GM19438 (cell line): Measurements from ENCODE around the gene ATP9A.
"Not testable (repeated sequence)": the region's sequence is repeated elsewhere in the genome, so short reads cannot be mapped to it uniquely, and the experiment has no call there.

Experiments used
- ATAC-seq: cut with Tn5 transposase; IDR thresholded peaks from one replicate; pipeline ENCODE4 v1.9.1; 2021; ENCODE audit warnings: low read depth; ENCODE audit not compliant: unreplicated experiment

Gene ATP9A

GRCh38 chr20:51732096-51732791 lies 35.9 kb downstream of the ATP9A start:
- ATAC-seq = no peak

GRCh38 chr20:51731731-51732095 lies 36.5 kb downstream of the ATP9A start:
- ATAC-seq = no peak

- ATAC-seq = no peak
These were observed 38.4 kb downstream of the ATP9A start for GRCh38 chr20:51729771-51730170.

- ATAC-seq = no peak
These were observed 39.5 kb downstream of the ATP9A start for GRCh38 chr20:51728737-51729136.

GRCh38 chr20:51727872-51728271 lies 40.3 kb downstream of the ATP9A start:
- ATAC-seq = no peak

GRCh38 chr20:51725584-51726176 lies 42.5 kb downstream of the ATP9A start:
- no peak for ATAC-seq

GRCh38 chr20:51723026-51723425 lies 45.2 kb downstream of the ATP9A start:
- ATAC-seq = not testable (repeated sequence)

GRCh38 chr20:51722246-51722645 lies 45.9 kb downstream of the ATP9A start:
- not testable (repeated sequence) for ATAC-seq

- ATAC-seq = no peak
These were observed 47.3 kb downstream of the ATP9A start for GRCh38 chr20:51720854-51721253.

GRCh38 chr20:51720384-51720783 lies 47.8 kb downstream of the ATP9A start:
- no peak for ATAC-seq

GRCh38 chr20:51715856-51716185 lies 52.4 kb downstream of the ATP9A start:
- ATAC-seq = no peak

- ATAC-seq = no peak
These were observed 52.9 kb downstream of the ATP9A start for GRCh38 chr20:51715163-51715855.

- ATAC-seq = no peak
These were observed 55.0 kb downstream of the ATP9A start for GRCh38 chr20:51713213-51713598.

GRCh38 chr20:51712501-51713212 lies 55.5 kb downstream of the ATP9A start:
- ATAC-seq = no peak

- no peak for ATAC-seq
These were observed 56.8 kb downstream of the ATP9A start for GRCh38 chr20:51711426-51711825.

GRCh38 chr20:51710361-51710894 lies 57.8 kb downstream of the ATP9A start:
- ATAC-seq = no peak

- ATAC-seq = no peak
These were observed 62.8 kb downstream of the ATP9A start for GRCh38 chr20:51705400-51705799.

- no peak for ATAC-seq
These were observed 64.5 kb downstream of the ATP9A start for GRCh38 chr20:51703400-51704287.

GRCh38 chr20:51702556-51702955 lies 65.6 kb downstream of the ATP9A start:
- ATAC-seq = no peak

GRCh38 chr20:51700809-51701285 lies 67.3 kb downstream of the ATP9A start:
- ATAC-seq = no peak
